Heart left ventricle (tissue), 16 donors: ENCODE measurements around the gene CLN3. TPM values are rescaled to one million over a fixed set of nuclear protein-coding genes. Genes with fewer than 3 reads are reported as not detected.
"Not testable (repeated sequence)": the region's sequence is repeated elsewhere in the genome, so short reads cannot be mapped to it uniquely, and the experiment has no call there.

Experiments
- ATAC-seq, 4 donors: fragments of 200-7000 bp; cut with Tn5 transposase; one replicate each; pipeline ENCODE4 v1.9.1; 2020 to 2022; ENCODE audit warnings: moderate library complexity in 4 of 4, mild to moderate bottlenecking in 3 of 4, moderate number of reproducible peaks in 1 of 4
- DNase-seq, 5 donors: peaks; one replicate each; pipeline ENCODE4 v3.0.0-alpha.2; 2020
- H3K27ac ChIP-seq, 12 donors: fragments of 200-600 bp; sonication (generic) in 4 of 12; one replicate each; pipeline versions ENCODE4 v1.5.0 to v1.8.0; 2016 to 2022; ENCODE audit warnings: mild to moderate bottlenecking in 2 of 12
- H3K27me3 ChIP-seq, 9 donors: fragments of 200-600 bp; sonication (generic) in 2 of 9; one replicate each; pipeline versions ENCODE4 v1.5.1 to v1.8.0; 2016 to 2022; ENCODE audit warnings: mild to moderate bottlenecking in 3 of 9
- H3K36me3 ChIP-seq, 9 donors: fragments of 200-600 bp; sonication (generic) in 2 of 9; one replicate each; pipeline versions ENCODE4 v1.5.0 to v1.8.0; 2018 to 2022; ENCODE audit warnings: mild to moderate bottlenecking in 2 of 9
- H3K4me1 ChIP-seq, 12 donors: fragments of 200-600 bp; sonication (generic) in 4 of 12; one replicate each; pipeline versions ENCODE4 v1.5.0 to v1.8.0; 2016 to 2022; ENCODE audit warnings: mild to moderate bottlenecking in 3 of 12
- H3K4me3 ChIP-seq, 12 donors: fragments of 200-600 bp; sonication (generic) in 4 of 12; one replicate each; pipeline versions ENCODE4 v1.5.0 to v1.8.0; 2017 to 2022; ENCODE audit warnings: mild to moderate bottlenecking in 9 of 12, moderate library complexity in 4 of 12
- H3K9me3 ChIP-seq, 12 donors: fragments of 200-600 bp; sonication (generic) in 4 of 12; one replicate each; pipeline versions ENCODE4 v1.5.0 to v1.8.0; 2016 to 2022; ENCODE audit warnings: mild to moderate bottlenecking in 1 of 12
- POLR2A ChIP-seq, 2 donors: fragments of 450-650 bp; IDR thresholded peaks; one replicate each; pipeline ENCODE4 v1.6.1; 2017; ENCODE audit warnings: antibody characterized with exemption in 2 of 2, mild to moderate bottlenecking in 2 of 2, moderate library complexity in 2 of 2
- WGBS, 4 donors: extraction: QIAGEN DNeasy Blood & Tissue Kit in 2 of 4; methylation state at CpG; one replicate each; pipeline versions ENCODE4 v1.1.5 to v1.1.7; 2013 to 2018; 5-methylcytosine and 5-hydroxymethylcytosine counted together
- intact Hi-C, 10 donors: fragments of 100-400 bp; cut with DNase I; formaldehyde crosslinking; loops; one replicate each; pipeline versions ENCODE4 v1.11.1 to v1.14.2; 2022
- polyA plus RNA-seq, 2 donors: library from polyadenylated mRNA; stranded (reverse); fragments of 200-250 nt; gene quantifications; one replicate each; pipeline ENCODE4 v1.2.3, GENCODE V29; 2013
- total RNA-seq, 9 donors: library from RNA; depleted of rRNA in 2 of 9; stranded (reverse); fragments of >200 nt in 2 of 9; fragmentation: NEBNext Ultra II Directional in 3 of 9; extraction: Animal tissue kit (Norgen Biotek cat#: 25700) in 3 of 9; gene quantifications; one replicate each; pipeline versions ENCODE4 v1.1.0 to v1.2.4, GENCODE V29; 2016 to 2023
- TF ChIP-seq, protein P1 (sequence below), 12 donors: fragments of 200-600 bp; sonication (generic) in 4 of 12; IDR thresholded peaks; one replicate each; pipeline versions ENCODE4 v1.5.0 to v1.8.0; 2018 to 2022; ENCODE audit warnings: antibody characterized with exemption in 12 of 12, mild to moderate bottlenecking in 5 of 12
- donor health status: ischemic (EF 13 %, LVEDD 7.1; RV severe dilation, severe dysfunction).
- donor health status: healthy with polysubstance abuse.
- donor health status: DM: no; HTN: yes; CAD: no.
- donor health status: DM: no; HTN: no; CAD: no.
- donor health status: ischemic (EF 25% LVEDD 6.9; RV normal size, moderate dysfunction).
- donor health status: ischemic (EF 25% LVEDD 5.7; RV mildly dilated, moderate dysfunction).
- donor health status: healthy.
- donor health status: DM: yes; HTN: yes; CAD: no.
- donor health status: ischemic (EF 35%, LVEDD 5.7; RV mildly dilated, moderate dysfunction).
- donor health status: nonischemic (EF 11% LVEDD 7.7; RV severe dilation, severe dysfunction).
- donor health status: DM: yes; HTN: yes; CAD: no.
- donor health status: PGD.
- donor health status: ischemic (EF 29% LVEDD 5.4; RV normal size, mild dysfunction).
- donor health status: nonischemic (EF 23%, LVEDD 6.1; RV moderate dilation, normal function).

Gene CLN3
- total and polyA plus RNA-seq, 11 donors: 8.8 to 23.9 (median 14.2) TPM

GRCh38 chr16:28527985-28528384 is 36.1 kb upstream of the CLN3 start:
- H3K27ac ChIP-seq: no peak overlapping the region

DNA sequence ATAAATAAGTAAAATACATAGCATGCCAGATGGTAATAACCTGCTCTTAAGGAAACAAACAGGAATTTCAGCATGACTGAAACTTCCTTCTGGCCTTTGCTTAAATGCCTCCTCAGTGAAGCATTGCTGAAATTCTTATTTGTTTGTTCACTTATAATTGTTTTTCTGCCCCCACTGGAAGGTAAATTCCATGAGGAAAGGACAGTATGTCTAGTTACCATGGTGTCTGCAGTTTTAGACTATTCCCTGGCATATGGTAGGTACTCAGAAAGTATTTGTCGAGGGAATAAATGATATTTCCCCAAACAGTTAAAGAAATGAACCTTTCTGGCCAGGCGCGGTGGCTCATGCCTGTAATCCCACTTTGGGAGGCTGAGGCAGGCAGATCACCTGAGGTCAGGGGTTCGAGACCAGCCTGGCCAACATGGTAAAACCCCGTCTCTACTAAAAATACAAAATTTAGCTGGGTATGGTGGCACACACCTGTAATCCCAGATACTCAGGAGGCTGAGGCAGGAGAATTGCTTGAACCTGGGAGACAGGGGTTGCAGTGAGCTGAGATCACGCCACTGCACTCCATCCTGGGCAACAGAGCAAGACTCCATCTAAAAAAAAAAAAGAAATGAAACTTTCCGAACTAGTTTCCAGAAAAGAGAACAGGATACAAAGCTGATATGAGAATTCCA is 35.4 kb upstream of the CLN3 start:
- intact Hi-C loops, H3K27ac ChIP-seq, ATAC-seq: not testable (repeated sequence)

More at GRCh38 chr16:28527985-28528384, 36.1 kb upstream of the CLN3 start:
- Histone ChIP-seq H3K27me3 (no peaks in the 10 kb centered on the region), H3K4me1 (peaks cover 0 to 28% (median 11%) of the 10 kb centered on the region in 12 donors), H3K4me3 (no peak overlapping the region), H3K9me3 (no peaks in the 10 kb centered on the region), H3K36me3 (no peaks in the 10 kb centered on the region)
- WGBS, 4 donors: 86 to 90% (median 88%) methylated on average over 5 of the region's 5 CpGs
- no peak for TF ChIP-seq POLR2A (IDR thresholded peaks at IDR 0.05)
- TF ChIP-seq, protein P1, sequence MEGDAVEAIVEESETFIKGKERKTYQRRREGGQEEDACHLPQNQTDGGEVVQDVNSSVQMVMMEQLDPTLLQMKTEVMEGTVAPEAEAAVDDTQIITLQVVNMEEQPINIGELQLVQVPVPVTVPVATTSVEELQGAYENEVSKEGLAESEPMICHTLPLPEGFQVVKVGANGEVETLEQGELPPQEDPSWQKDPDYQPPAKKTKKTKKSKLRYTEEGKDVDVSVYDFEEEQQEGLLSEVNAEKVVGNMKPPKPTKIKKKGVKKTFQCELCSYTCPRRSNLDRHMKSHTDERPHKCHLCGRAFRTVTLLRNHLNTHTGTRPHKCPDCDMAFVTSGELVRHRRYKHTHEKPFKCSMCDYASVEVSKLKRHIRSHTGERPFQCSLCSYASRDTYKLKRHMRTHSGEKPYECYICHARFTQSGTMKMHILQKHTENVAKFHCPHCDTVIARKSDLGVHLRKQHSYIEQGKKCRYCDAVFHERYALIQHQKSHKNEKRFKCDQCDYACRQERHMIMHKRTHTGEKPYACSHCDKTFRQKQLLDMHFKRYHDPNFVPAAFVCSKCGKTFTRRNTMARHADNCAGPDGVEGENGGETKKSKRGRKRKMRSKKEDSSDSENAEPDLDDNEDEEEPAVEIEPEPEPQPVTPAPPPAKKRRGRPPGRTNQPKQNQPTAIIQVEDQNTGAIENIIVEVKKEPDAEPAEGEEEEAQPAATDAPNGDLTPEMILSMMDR (IDR thresholded peaks at IDR 0.05): no peak
- intact Hi-C loops: no loop called here
- ATAC-seq (no peak), DNase-seq (no peak)

GRCh38 chr16:28526201-28527099 is 34.6 kb upstream of the CLN3 start:
- H3K27me3 ChIP-seq: no peaks in the 10 kb centered on the region
- ATAC-seq: no peak
- DNase-seq: no peak
- WGBS, 4 donors: 88 to 92% (median 90%) methylated on average over 11 of the region's 11 CpGs
- H3K4me3 ChIP-seq: no peak overlapping the region
- no peak overlapping the region for H3K27ac ChIP-seq
- H3K4me1 ChIP-seq: peaks cover 0 to 13% (median 0%) of the 10 kb centered on the region in 12 donors
- TF ChIP-seq POLR2A (IDR thresholded peaks at IDR 0.05): no peak
- TF ChIP-seq, protein P1 (IDR thresholded peaks at IDR 0.05): no peak
- H3K36me3 ChIP-seq: no peaks in the 10 kb centered on the region
- H3K9me3 ChIP-seq: no peaks in the 10 kb centered on the region
- intact Hi-C loops: no loop called here

More for the DNA sequence above, 35.4 kb upstream of the CLN3 start:
- not testable (repeated sequence) for H3K4me3 ChIP-seq, H3K27me3 ChIP-seq, H3K9me3 ChIP-seq, DNase-seq, H3K36me3 ChIP-seq
- peaks cover 0 to 21% (median 5%) of the 10 kb centered on the region in 12 donors for H3K4me1 ChIP-seq
- WGBS, 4 donors: 89 to 97% (median 93%) methylated on average over 7 of the region's 7 CpGs

- 72 to 79% (median 74%) methylated on average over 6 of the region's 6 CpGs for WGBS, 4 donors
- TF ChIP-seq, protein P1 (IDR thresholded peaks at IDR 0.05): no peak
- TF ChIP-seq POLR2A (IDR thresholded peaks at IDR 0.05): no peak
- no peak for DNase-seq
- no peak for ATAC-seq
- H3K36me3 ChIP-seq: no peaks in the 10 kb centered on the region
- no peaks in the 10 kb centered on the region for H3K9me3 ChIP-seq
- H3K27me3 ChIP-seq: no peaks in the 10 kb centered on the region
- intact Hi-C loops: no loop called here
- no peak overlapping the region for H3K4me3 ChIP-seq
- peaks cover 0 to 13% (median 0%) of the 10 kb centered on the region in 12 donors for H3K4me1 ChIP-seq
- H3K27ac ChIP-seq: no peak overlapping the region
Observed at GRCh38 chr16:28524681-28525171, 32.9 kb upstream of the CLN3 start.
